Stomach smooth muscle (tissue), 2 donors: ENCODE measurements around the gene RMDN3.

ENCODE experiments used
- H3K27ac ChIP-seq: one replicate; pipeline ENCODE4 v1.7.0; 2013; ENCODE audit warnings: mild to moderate bottlenecking, low read length, inconsistent platforms
- H3K27me3 ChIP-seq, 2 donors: one replicate each; pipeline ENCODE4 v1.7.0; 2013; ENCODE audit warnings: low read length in 2 of 2; ENCODE audit not compliant: insufficient read depth in 2 of 2, control insufficient read depth in 1 of 2
- H3K36me3 ChIP-seq, 2 donors: one replicate each; pipeline ENCODE4 v1.7.0; 2013; ENCODE audit warnings: low read length in 2 of 2; ENCODE audit not compliant: control insufficient read depth in 2 of 2, insufficient read depth in 2 of 2
- H3K4me1 ChIP-seq: one replicate; pipeline ENCODE4 v1.7.0; 2013; ENCODE audit warnings: low read length; ENCODE audit not compliant: control insufficient read depth, insufficient read depth
- H3K4me3 ChIP-seq, 2 donors: one replicate each; pipeline ENCODE4 v1.7.0; 2013; ENCODE audit warnings: low read length in 2 of 2
- H3K9ac ChIP-seq, 2 donors: one replicate each; pipeline ENCODE4 v1.7.0; 2013; ENCODE audit warnings: low read length in 2 of 2, mild to moderate bottlenecking in 1 of 2
- H3K9me3 ChIP-seq, 2 donors: one replicate each; pipeline ENCODE4 v1.7.0; 2013; ENCODE audit warnings: low read length in 2 of 2; ENCODE audit not compliant: control insufficient read depth in 2 of 2
- donor health status: healthy.
- donor health status: Pancreatic carcinoma.

The RMDN3 gene

GRCh38 chr15:40747685-40748631 is 7.1 kb downstream of the RMDN3 start:
- H3K9ac ChIP-seq, result no peak overlapping the region
- no peak overlapping the region for H3K27ac ChIP-seq
- peaks cover 2% of the 10 kb centered on the region for H3K4me1 ChIP-seq
- H3K27me3 ChIP-seq, result no peaks in the 10 kb centered on the region
- no peaks in the 10 kb centered on the region for H3K9me3 ChIP-seq
- H3K4me3 ChIP-seq, result no peak overlapping the region
- H3K36me3 ChIP-seq, result peaks cover 27 to 61% of the 10 kb centered on the region in 2 donors

GRCh38 chr15:40746916-40747418 is 8.1 kb downstream of the RMDN3 start:
- H3K9ac ChIP-seq, result no peak overlapping the region
- H3K27me3 ChIP-seq, result no peaks in the 10 kb centered on the region
- H3K4me1 ChIP-seq, result no peaks in the 10 kb centered on the region
- no peaks in the 10 kb centered on the region for H3K9me3 ChIP-seq
- no peak overlapping the region for H3K4me3 ChIP-seq
- H3K27ac ChIP-seq, result no peak overlapping the region
- peaks cover 31 to 64% of the 10 kb centered on the region in 2 donors for H3K36me3 ChIP-seq

- no peaks in the 10 kb centered on the region for H3K27me3 ChIP-seq
- H3K27ac ChIP-seq, result no peak overlapping the region
- no peaks in the 10 kb centered on the region for H3K4me1 ChIP-seq
- no peak overlapping the region for H3K9ac ChIP-seq
- peaks cover 31 to 53% of the 10 kb centered on the region in 2 donors for H3K36me3 ChIP-seq
- no peaks in the 10 kb centered on the region for H3K9me3 ChIP-seq
- no peak overlapping the region for H3K4me3 ChIP-seq
These were observed 10.3 kb downstream of the RMDN3 start for GRCh38 chr15:40744815-40745152.

GRCh38 chr15:40743921-40744814 is 10.9 kb downstream of the RMDN3 start:
- Histone ChIP-seq H3K27me3 (no peaks in the 10 kb centered on the region), H3K9ac (no peak overlapping the region), H3K4me1 (no peaks in the 10 kb centered on the region), H3K4me3 (no peak overlapping the region), H3K27ac (no peak overlapping the region), H3K9me3 (no peaks in the 10 kb centered on the region), H3K36me3 (peaks cover 27 to 53% of the 10 kb centered on the region in 2 donors)

DNA sequence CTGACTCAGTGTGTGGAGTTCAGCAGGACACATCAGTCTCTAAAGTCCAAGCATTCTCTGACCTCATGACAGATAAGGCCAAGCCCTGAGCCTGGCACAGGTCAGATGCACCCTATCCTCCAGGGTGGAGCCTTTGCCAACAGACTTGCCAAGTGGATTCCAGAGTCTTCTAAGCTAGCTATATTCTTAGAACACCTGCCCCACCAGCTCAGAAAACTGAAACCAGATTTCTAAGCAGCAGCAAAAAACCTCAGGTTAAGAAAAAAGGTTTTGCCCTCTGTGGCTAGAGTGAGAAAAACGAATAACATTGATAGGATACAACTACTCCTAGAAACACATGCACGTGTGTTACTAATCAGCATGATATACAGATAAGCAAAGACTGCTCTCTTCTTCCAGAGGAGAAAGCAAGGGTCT is 11.6 kb downstream of the RMDN3 start:
- Histone ChIP-seq H3K9me3 (no peaks in the 10 kb centered on the region), H3K27ac (no peak overlapping the region), H3K9ac (no peak overlapping the region), H3K4me3 (no peak overlapping the region), H3K36me3 (peaks cover 32 to 56% of the 10 kb centered on the region in 2 donors), H3K4me1 (no peaks in the 10 kb centered on the region), H3K27me3 (no peaks in the 10 kb centered on the region)

- no peak overlapping the region for H3K9ac ChIP-seq
- H3K4me3 ChIP-seq, result no peak overlapping the region
- H3K27me3 ChIP-seq, result no peaks in the 10 kb centered on the region
- H3K27ac ChIP-seq, result no peak overlapping the region
- H3K4me1 ChIP-seq, result no peaks in the 10 kb centered on the region
- H3K9me3 ChIP-seq, result no peaks in the 10 kb centered on the region
- peaks cover 50 to 54% of the 10 kb centered on the region in 2 donors for H3K36me3 ChIP-seq
These were observed 15.2 kb downstream of the RMDN3 start for GRCh38 chr15:40739854-40740253.

GRCh38 chr15:40739047-40739446 is 16.0 kb downstream of the RMDN3 start:
- Histone ChIP-seq H3K4me1 (no peaks in the 10 kb centered on the region), H3K9me3 (no peaks in the 10 kb centered on the region), H3K27ac (no peak overlapping the region), H3K9ac (no peak overlapping the region), H3K4me3 (no peak overlapping the region), H3K27me3 (no peaks in the 10 kb centered on the region), H3K36me3 (peaks cover 46 to 53% of the 10 kb centered on the region in 2 donors)

- Histone ChIP-seq H3K9me3 (no peaks in the 10 kb centered on the region), H3K4me1 (no peaks in the 10 kb centered on the region), H3K4me3 (no peak overlapping the region), H3K9ac (no peak overlapping the region), H3K36me3 (peaks cover 34 to 36% of the 10 kb centered on the region in 2 donors), H3K27ac (no peak overlapping the region), H3K27me3 (no peaks in the 10 kb centered on the region)
These were observed 18.0 kb downstream of the RMDN3 start for GRCh38 chr15:40737048-40737447.

DNA sequence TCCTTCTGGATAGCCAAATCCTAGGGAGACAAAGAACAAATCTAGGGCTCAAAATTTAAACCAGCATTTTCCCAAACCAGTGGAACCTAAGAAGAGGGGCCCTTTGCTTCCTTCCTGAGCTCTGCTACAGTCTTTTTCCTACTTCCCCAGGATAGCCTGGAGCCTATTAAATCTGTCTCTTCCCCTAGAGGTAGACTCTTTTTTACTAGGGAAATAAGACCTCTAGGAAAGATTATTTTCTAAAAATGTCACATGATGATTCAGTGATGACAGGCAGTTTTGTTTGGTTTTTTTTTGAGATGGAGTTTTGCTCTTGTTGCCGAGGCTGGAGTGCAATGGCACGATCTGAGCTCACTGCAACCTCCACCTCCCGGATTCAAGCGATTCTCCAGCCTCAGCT is 18.5 kb downstream of the RMDN3 start:
- Histone ChIP-seq H3K9ac (no peak overlapping the region), H3K4me1 (no peaks in the 10 kb centered on the region), H3K27me3 (no peaks in the 10 kb centered on the region), H3K4me3 (no peak overlapping the region), H3K36me3 (peaks cover 36 to 37% of the 10 kb centered on the region in 2 donors), H3K9me3 (no peaks in the 10 kb centered on the region), H3K27ac (no peak overlapping the region)

- Histone ChIP-seq H3K9ac (no peak overlapping the region), H3K27me3 (no peaks in the 10 kb centered on the region), H3K4me3 (no peak overlapping the region), H3K9me3 (no peaks in the 10 kb centered on the region), H3K4me1 (no peaks in the 10 kb centered on the region), H3K36me3 (peaks cover 7 to 11% of the 10 kb centered on the region in 2 donors), H3K27ac (no peak overlapping the region)
These were observed 24.0 kb downstream of the RMDN3 start for GRCh38 chr15:40731034-40731433.
